Activated gamma-delta T cell treated with Interleukin-2 at 50 U/mL for 16 hours (primary cell): ENCODE measurements around the gene ABCG1.

Source experiments
- DNase-seq: peaks from one replicate; pipeline ENCODE4 v3.0.0-alpha.2; 2020

ABCG1 gene

DNA sequence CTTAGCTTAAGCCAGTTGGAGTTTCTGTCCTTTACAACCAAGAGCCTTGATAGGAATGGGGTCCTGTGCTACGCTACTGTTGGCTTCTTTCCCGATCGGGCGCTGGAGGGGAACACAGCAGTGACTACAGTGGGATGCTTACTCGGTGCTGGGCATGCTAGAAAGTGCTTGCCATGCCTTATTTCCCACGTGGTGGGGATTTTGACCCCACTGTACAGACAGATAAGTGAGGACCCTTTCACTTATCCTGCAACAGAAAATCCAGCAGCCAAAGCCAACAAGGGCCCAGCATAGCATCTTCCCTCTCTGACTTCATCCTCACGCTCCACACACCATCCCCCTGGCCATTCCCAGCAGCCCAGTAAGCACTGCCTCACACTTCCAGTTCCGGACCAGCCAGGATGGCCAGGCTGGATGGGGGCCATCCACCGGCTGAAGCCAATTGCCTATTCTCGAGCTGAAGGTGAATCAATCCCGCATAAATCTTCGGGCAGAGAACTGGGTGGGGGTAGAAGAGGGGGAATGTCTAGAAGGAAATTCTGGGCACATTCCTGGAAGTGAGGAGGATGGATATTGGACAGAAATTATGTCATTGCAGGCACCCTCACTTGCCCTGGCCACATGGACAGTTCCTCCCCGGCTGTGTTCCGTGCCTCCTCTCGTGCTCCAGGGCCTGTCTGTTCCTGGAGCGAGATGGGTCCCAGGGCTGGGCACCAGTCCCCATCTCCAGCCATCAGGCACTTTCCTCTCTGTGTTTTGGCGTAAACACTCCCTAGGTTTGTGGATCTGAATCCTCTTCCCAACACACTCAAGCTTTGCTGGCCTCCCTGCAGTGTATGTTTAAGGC, 2.0 kb upstream of the ABCG1 start:
- no peak for DNase-seq

- no peak for DNase-seq
Measured at GRCh38 chr21:42219606-42220137, 732 bp downstream of the ABCG1 start.

- peak; percentile 63 for DNase-seq
Measured at GRCh38 chr21:42220138-42220701, 1.3 kb downstream of the ABCG1 start.

DNA sequence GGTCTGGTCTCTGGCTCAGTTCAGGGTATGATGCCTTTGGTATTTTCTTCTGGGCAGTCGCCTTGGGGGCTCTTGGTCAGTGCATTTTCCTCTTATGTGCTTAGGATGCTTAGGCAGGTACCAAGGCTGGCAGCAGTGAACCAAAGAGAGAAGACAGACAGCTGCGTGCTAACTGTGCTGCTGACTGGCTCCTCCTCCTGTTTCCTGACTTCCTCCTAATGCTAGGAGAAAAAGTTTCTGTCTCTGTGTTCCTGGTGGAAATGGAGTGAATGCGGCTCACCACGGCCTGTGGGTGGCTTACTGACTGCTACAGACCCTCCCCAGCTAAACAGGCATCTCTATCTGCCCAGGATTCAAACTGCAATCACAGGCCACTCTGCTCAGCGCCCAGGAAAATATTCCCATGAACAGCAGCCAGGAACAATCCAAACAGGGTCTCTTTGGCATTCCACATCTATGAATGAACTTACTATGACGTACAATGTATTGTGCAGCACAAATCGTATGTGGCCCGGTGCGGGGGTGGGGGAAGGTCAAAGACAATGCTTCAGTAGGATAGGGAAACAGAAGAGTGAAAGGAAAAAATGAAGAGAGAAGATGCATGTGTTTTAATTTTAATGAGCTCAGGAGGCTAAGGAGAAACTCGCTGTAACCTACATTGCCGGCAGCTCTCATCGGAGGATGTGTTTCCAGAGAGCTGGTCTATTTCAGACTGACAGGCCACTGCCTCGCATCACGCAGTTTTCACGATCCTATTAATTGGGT, 2.8 kb downstream of the ABCG1 start:
- DNase-seq, result no peak

DNA sequence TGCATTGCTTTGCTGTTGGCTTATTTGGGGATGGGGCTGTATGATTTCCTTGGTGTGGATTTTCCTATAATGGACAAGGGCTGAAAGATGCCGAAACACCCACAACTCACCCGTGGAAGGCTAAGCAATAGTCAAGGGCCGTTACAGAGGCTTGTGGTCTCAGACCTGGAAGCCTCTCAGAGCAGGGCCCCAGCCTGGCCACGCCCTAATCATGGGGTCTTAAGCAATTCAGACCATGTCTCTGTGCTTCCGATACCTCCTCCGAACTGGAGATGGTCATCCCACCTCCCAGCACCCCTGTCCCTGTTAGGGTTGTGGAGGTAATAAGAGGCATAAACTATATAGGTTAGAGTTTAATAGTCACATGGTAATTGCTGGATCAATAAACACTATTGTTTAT, 3.4 kb downstream of the ABCG1 start:
- DNase-seq, result no peak

- DNase-seq, result no peak
Measured at GRCh38 chr21:42222821-42223390, 4.0 kb downstream of the ABCG1 start.

- DNase-seq, result no peak
Measured at GRCh38 chr21:42223826-42224575, 5.1 kb downstream of the ABCG1 start.

- no peak for DNase-seq
Measured at GRCh38 chr21:42225042-42225441, 6.1 kb downstream of the ABCG1 start.

DNA sequence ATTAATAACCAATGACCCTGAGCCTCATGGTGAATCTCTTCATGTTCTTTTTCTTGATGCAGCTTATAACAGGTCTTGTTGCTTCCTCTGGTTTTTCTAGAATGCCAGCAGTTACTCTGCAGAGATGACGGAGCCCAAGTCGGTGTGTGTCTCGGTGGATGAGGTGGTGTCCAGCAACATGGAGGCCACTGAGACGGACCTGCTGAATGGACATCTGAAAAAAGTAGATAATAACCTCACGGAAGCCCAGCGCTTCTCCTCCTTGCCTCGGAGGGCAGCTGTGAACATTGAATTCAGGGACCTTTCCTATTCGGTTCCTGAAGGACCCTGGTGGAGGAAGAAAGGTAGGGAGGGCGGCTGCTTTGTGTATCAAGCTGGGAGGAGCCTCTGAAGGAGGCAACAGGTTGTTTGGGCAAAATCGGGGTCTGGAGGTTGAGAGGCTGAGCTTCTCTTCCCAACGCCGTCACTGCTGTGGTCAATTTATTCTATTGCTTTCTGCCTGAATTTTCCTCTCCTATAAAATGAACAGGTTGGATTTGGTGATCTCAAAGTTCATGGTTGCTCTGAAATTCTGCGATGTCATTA, 6.7 kb downstream of the ABCG1 start:
- no peak for DNase-seq

- DNase-seq, result no peak
Measured at GRCh38 chr21:42226626-42227025, 7.7 kb downstream of the ABCG1 start.

DNA sequence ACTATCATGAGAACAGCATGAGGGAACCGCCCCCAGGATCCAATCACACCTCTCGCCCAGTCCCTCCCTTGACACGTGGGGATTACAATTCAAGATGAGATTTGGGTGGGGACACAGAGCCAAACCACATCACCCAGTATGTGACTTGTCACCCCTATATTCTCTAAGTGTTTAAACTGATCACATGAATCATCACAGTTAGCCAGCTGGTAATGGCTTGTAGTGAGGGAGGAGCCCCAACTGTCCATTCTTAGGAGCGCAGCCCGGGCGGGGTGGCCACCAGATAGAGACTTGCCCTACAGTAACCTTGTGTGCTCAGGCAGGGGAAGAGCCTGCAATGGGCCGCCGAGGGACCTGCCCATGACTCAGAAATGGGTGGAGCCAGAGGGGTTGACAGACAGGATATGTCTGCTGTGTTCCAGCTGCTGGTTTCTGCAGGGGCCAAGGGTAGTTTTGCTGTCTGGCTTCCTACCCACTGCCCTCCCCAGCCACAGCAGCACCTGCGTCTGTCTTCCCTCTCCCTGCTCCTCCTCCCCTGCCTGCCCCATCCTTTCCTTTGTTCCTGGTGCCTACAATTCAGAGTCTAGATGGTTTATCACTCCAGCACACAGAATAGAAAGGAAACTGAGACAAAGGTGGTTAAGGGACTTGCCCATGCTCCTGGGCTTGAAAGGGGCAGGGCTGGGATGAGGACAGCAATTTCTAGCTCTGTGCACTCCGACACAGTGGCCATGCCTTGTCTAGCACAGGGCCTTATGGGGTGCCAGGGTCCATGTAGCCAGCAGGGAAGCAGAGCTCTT, 9.2 kb downstream of the ABCG1 start:
- DNase-seq, result peak; percentile 90

GRCh38 chr21:42228709-42229220, 9.8 kb downstream of the ABCG1 start:
- no peak for DNase-seq

GRCh38 chr21:42229676-42230075, 10.7 kb downstream of the ABCG1 start:
- no peak for DNase-seq

- DNase-seq, result no peak
Measured at GRCh38 chr21:42230178-42230577, 11.2 kb downstream of the ABCG1 start.

DNA sequence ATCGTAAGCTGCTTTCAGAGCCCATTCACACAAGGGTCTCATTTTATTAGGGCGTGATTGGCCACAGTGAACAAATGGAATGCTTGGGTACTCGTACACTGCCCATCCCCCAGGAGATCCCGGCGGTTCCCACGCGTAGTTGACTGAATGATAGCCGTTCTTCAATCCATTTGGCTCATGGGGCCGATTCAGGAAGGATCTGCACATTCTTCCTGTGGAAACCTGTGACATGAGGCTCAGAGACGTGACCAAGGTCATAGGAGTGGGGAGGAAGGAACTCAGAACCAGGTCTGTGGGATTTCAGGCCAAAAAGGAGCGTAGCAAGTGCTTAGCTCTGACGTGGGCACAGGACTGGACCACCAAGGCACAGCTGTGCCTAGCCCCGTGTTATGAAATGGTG, 11.7 kb downstream of the ABCG1 start:
- no peak for DNase-seq

- no peak for DNase-seq
Measured at GRCh38 chr21:42231756-42232155, 12.8 kb downstream of the ABCG1 start.

- DNase-seq, result peak; percentile 29
Measured at GRCh38 chr21:42232176-42232825, 13.4 kb downstream of the ABCG1 start.

GRCh38 chr21:42233067-42233961, 14.4 kb downstream of the ABCG1 start:
- DNase-seq, result peak; percentile 75

GRCh38 chr21:42234041-42234440, 15.1 kb downstream of the ABCG1 start:
- no peak for DNase-seq
